SK-N-SH (cell line): ENCODE data around the gene LRCOL1. TPM values are rescaled to one million over a fixed set of nuclear protein-coding genes. Genes with fewer than 3 reads are reported as not detected.

Source experiments
- CTCF ChIA-PET: fragments of 300-600, 350-600 bp; formaldehyde crosslinking; extraction: SDS; loops from one replicate; lab custom pipeline; 2021; lab: Yijun Ruan, JAX
- POLR2A ChIA-PET: fragments of 350-600 bp; sonication (Branson Sonifier 250); formaldehyde crosslinking; extraction: SDS; loops from one replicate; lab custom pipeline; 2020; ENCODE audit warnings: antibody characterized with exemption, inconsistent platforms; lab: Yijun Ruan, JAX
- DNase-seq: peaks from one replicate; pipeline ENCODE4 v3.0.0; 2012
- H2AFZ ChIP-seq: fragments of 200-600 bp; sonication (generic); 2 replicates; pipeline ENCODE4 v1.8.1; 2016; ENCODE audit warnings: antibody characterized with exemption, mild to moderate bottlenecking, low read depth
- H3F3A ChIP-seq: fragments of 200-600 bp; sonication (generic); replicated peaks from 2 replicates; pipeline ENCODE3; 2016; ENCODE audit warnings: antibody characterized with exemption, mild to moderate bottlenecking; ENCODE audit not compliant: insufficient read depth
- H3K27ac ChIP-seq, 2 experiments: fragments of 200-500 bp in 1 of 2; fragments of 200-600 bp in 1 of 2; sonication (Bioruptor generic) in 1 of 2; sonication (generic), shearing (Covaris generic) in 1 of 2; 2 replicates each; pipeline versions ENCODE4 v1.5.1 to v1.6.1; 2014 to 2016; ENCODE audit warnings: low read depth in 2 of 2, inconsistent platforms in 1 of 2, low read length in 1 of 2, mild to moderate bottlenecking in 1 of 2, mixed read lengths in 1 of 2
- H3K27me3 ChIP-seq: fragments of 200-600 bp; sonication (generic), shearing (Covaris generic); 2 replicates; pipeline ENCODE4 v1.6.1; 2016; ENCODE audit warnings: mixed run types; ENCODE audit not compliant: insufficient read depth
- H3K36me3 ChIP-seq, 2 experiments: fragments of 200-500 bp in 1 of 2; fragments of 200-600 bp in 1 of 2; sonication (Bioruptor generic) in 1 of 2; sonication (generic) in 1 of 2; replicated peaks in 1 of 2; 2 replicates each; pipeline versions ENCODE3 to v1.5.1; 2014 to 2016; ENCODE audit warnings: low read length in 1 of 2, mild to moderate bottlenecking in 1 of 2; ENCODE audit not compliant: insufficient read depth in 2 of 2, control insufficient read depth in 1 of 2
- H3K4me1 ChIP-seq, 2 experiments: fragments of 200-500 bp in 1 of 2; fragments of 200-600 bp in 1 of 2; sonication (Bioruptor generic) in 1 of 2; sonication (generic), shearing (Covaris generic) in 1 of 2; 2 replicates each; pipeline versions ENCODE4 v1.5.1 to v1.6.1; 2014 to 2016; ENCODE audit warnings: low read depth in 1 of 2, low read length in 1 of 2, mixed run types in 1 of 2; ENCODE audit not compliant: insufficient read depth in 2 of 2, control insufficient read depth in 1 of 2
- H3K4me2 ChIP-seq: fragments of 200-600 bp; sonication (generic), shearing (Covaris generic); 2 replicates; pipeline ENCODE4 v1.6.1; 2017; ENCODE audit warnings: mixed run types
- H3K4me3 ChIP-seq, 2 experiments: fragments of 200-500 bp in 1 of 2; fragments of 200-600 bp in 1 of 2; sonication (Bioruptor generic) in 1 of 2; sonication (generic), shearing (Covaris generic) in 1 of 2; 2 replicates each; pipeline versions ENCODE4 v1.5.1 to v1.8.1; 2014 to 2016; ENCODE audit warnings: low read depth in 2 of 2, inconsistent platforms in 1 of 2, low read length in 1 of 2, mild to moderate bottlenecking in 1 of 2, mixed read lengths in 1 of 2, moderate library complexity in 1 of 2
- H3K79me2 ChIP-seq: fragments of 200-600 bp; sonication (generic); 2 replicates; pipeline ENCODE4 v1.8.1; 2017; ENCODE audit warnings: mild to moderate bottlenecking; ENCODE audit not compliant: insufficient read depth
- H3K9ac ChIP-seq: fragments of 200-600 bp; sonication (generic); 2 replicates; pipeline ENCODE4 v1.6.1; 2017; ENCODE audit warnings: mixed run types
- H3K9me2 ChIP-seq: fragments of 200-600 bp; sonication (generic); 2 replicates; pipeline ENCODE4 v1.6.1; 2017; ENCODE audit warnings: mixed run types
- H3K9me3 ChIP-seq: fragments of 200-600 bp; sonication (generic); 2 replicates; pipeline ENCODE4 v1.6.1; 2017; ENCODE audit warnings: mixed run types, mild to moderate bottlenecking, moderate library complexity
- H4K20me1 ChIP-seq: fragments of 200-600 bp; sonication (generic); 2 replicates; pipeline ENCODE4 v1.6.1; 2017; ENCODE audit warnings: mild to moderate bottlenecking, mixed run types; ENCODE audit not compliant: insufficient read depth
- CHD2 ChIP-seq: fragments of 150-350 bp; IDR thresholded peaks from 2 replicates; pipeline ENCODE4 v1.6.1; 2018; ENCODE audit warnings: low read length; ENCODE audit not compliant: partially characterized antibody
- EZH2phosphoT487 ChIP-seq: fragments of 200-600 bp; sonication (generic); IDR thresholded peaks from 2 replicates; pipeline ENCODE4 v1.6.1; 2017; ENCODE audit warnings: low read depth, mixed run types, mild to moderate bottlenecking, antibody characterized with exemption, moderate library complexity, borderline replicate concordance
- FOXJ3 ChIP-seq: sonication (generic); formaldehyde crosslinking; IDR thresholded peaks from 2 replicates; pipeline ENCODE4 v1.5.1; 2020; ENCODE audit warnings: mild to moderate bottlenecking, missing genetic modification reagents
- GABPA ChIP-seq: IDR thresholded peaks from 2 replicates; pipeline ENCODE4 v1.4.0; 2012; ENCODE audit warnings: low read depth, mild to moderate bottlenecking
- JUND ChIP-seq: IDR thresholded peaks from 2 replicates; pipeline ENCODE4 v1.4.0; 2012
- MEF2A ChIP-seq: IDR thresholded peaks from 2 replicates; pipeline ENCODE4 v1.4.0; 2012; ENCODE audit warnings: low read depth, borderline replicate concordance
- MXI1 ChIP-seq: IDR thresholded peaks from 2 replicates; pipeline ENCODE4 v1.6.1; 2012; ENCODE audit warnings: mild to moderate bottlenecking, low read depth, low read length, improper control_type of control experiment
- NFIC ChIP-seq: IDR thresholded peaks from 2 replicates; pipeline ENCODE4 v1.4.0; 2012; ENCODE audit warnings: borderline replicate concordance
- POLR2AphosphoS5 ChIP-seq: IDR thresholded peaks from 2 replicates; pipeline ENCODE4 v1.6.1; 2012; ENCODE audit warnings: low read depth, low read length
- RFX5 ChIP-seq: IDR thresholded peaks from 2 replicates; pipeline ENCODE4 v1.6.1; 2012; ENCODE audit warnings: mild to moderate bottlenecking, improper control_type of control experiment, low read length
- RXRA ChIP-seq: IDR thresholded peaks from 2 replicates; pipeline ENCODE4 v1.4.0; 2012; ENCODE audit warnings: low read depth, mild to moderate bottlenecking, borderline replicate concordance
- TAF1 ChIP-seq: IDR thresholded peaks from 2 replicates; pipeline ENCODE4 v1.6.1; 2012; ENCODE audit warnings: low read depth, mild to moderate bottlenecking, low read length, moderate library complexity, borderline replicate concordance
- TEAD4 ChIP-seq: IDR thresholded peaks from 2 replicates; pipeline ENCODE4 v1.4.0; 2012; ENCODE audit warnings: mild to moderate bottlenecking, borderline replicate concordance; ENCODE audit not compliant: insufficient read depth
- YY1 ChIP-seq: IDR thresholded peaks from 2 replicates; pipeline ENCODE4 v1.4.0; 2012; ENCODE audit warnings: low read depth, mild to moderate bottlenecking
- ZBTB33 ChIP-seq: IDR thresholded peaks from 2 replicates; pipeline ENCODE4 v1.4.0; 2012; ENCODE audit warnings: low read depth, borderline replicate concordance
- WGBS: methylation state at CpG from one replicate; pipeline ENCODE4 v1.1.6; 2017; ENCODE audit warnings: low lambda C conversion rate; 5-methylcytosine and 5-hydroxymethylcytosine counted together
- polyA plus RNA-seq, 3 experiments: library from polyadenylated mRNA; depleted of rRNA; stranded (reverse); fragments of >200 nt; gene quantifications; 2 replicates each; pipeline ENCODE4 v1.2.3, GENCODE V29; 2012
- TF ChIP-seq, protein P1 (sequence below): fragments of 150-350 bp; IDR thresholded peaks from 2 replicates; pipeline ENCODE4 v1.6.1; 2016; ENCODE audit warnings: mild to moderate bottlenecking, low read depth, low read length
- TF ChIP-seq, protein P2 (sequence below): fragments of 200-600 bp; sonication (generic); IDR thresholded peaks from 2 replicates; pipeline ENCODE4 v1.6.1; 2017; ENCODE audit warnings: antibody characterized with exemption, mild to moderate bottlenecking, moderate library complexity

Gene LRCOL1
- polyA plus RNA-seq, 1 of the 3 experiments (the other 2 are of a cell fraction): 1.1 TPM

DNA sequence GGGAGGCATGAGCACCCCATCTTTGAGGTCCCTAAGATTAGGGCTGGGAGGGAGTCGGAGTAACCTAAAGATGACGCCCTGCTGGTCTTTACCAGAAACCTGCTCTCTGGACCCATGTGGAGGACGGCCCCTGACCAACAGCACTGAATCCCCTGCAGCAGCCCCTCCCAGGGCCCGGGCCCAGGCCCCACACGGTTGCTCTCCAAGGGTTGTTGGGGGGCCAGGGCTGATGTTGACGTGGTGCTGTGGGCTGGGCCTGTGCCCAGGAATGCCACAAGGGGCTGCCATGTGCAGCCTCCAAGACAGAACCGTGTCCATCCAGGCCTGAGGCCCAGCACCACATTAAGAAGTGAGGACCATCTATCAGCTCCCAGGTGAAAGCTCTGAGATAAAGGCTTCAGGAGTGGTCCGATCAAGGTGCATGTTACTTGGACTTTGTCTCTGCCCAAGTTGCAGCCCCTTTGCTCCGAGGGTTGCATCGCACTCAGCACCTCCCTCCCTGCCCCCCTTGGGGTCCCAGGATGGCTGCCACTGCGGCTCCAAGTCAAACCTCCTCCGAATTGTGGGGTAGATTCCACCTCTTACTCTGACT lies 29.6 kb downstream of the LRCOL1 start:
- H2AFZ ChIP-seq: no peak overlapping the region
- DNase-seq: no peak
- no peaks in the 10 kb centered on the region for H3K27me3 ChIP-seq
- H3K9me3 ChIP-seq: no peaks in the 10 kb centered on the region
- peaks cover 0 to 33% of the 10 kb centered on the region in 2 experiments for H3K36me3 ChIP-seq
- no peaks in the 10 kb centered on the region for H3K9me2 ChIP-seq
- ChIA-PET CTCF (interaction anchor here (1.7 to 3.2 kb wide), 3 partner anchors 20 to 166 kb away, joined by 4 to 12 read pairs (median 7); no protein-coding TSS in a partner anchor), POLR2A (no interaction called here)
- no peaks in the 10 kb centered on the region for H3K4me1 ChIP-seq
- no peak overlapping the region for H3K4me3 ChIP-seq
- no peaks in the 10 kb centered on the region for H3K79me2 ChIP-seq
- H4K20me1 ChIP-seq: no peaks in the 10 kb centered on the region
- no peak overlapping the region for H3K27ac ChIP-seq
- H3K9ac ChIP-seq: no peak overlapping the region
- 99% methylated on average over 8 of the region's 12 CpGs for WGBS
- TF ChIP-seq, protein P1, sequence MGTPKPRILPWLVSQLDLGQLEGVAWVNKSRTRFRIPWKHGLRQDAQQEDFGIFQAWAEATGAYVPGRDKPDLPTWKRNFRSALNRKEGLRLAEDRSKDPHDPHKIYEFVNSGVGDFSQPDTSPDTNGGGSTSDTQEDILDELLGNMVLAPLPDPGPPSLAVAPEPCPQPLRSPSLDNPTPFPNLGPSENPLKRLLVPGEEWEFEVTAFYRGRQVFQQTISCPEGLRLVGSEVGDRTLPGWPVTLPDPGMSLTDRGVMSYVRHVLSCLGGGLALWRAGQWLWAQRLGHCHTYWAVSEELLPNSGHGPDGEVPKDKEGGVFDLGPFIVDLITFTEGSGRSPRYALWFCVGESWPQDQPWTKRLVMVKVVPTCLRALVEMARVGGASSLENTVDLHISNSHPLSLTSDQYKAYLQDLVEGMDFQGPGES: no peak
- TF ChIP-seq MEF2A (no peak), TAF1 (no peak), NFIC (no peak), JUND (no peak), RXRA (no peak), MXI1 (no peak)
- TF ChIP-seq, protein P2, sequence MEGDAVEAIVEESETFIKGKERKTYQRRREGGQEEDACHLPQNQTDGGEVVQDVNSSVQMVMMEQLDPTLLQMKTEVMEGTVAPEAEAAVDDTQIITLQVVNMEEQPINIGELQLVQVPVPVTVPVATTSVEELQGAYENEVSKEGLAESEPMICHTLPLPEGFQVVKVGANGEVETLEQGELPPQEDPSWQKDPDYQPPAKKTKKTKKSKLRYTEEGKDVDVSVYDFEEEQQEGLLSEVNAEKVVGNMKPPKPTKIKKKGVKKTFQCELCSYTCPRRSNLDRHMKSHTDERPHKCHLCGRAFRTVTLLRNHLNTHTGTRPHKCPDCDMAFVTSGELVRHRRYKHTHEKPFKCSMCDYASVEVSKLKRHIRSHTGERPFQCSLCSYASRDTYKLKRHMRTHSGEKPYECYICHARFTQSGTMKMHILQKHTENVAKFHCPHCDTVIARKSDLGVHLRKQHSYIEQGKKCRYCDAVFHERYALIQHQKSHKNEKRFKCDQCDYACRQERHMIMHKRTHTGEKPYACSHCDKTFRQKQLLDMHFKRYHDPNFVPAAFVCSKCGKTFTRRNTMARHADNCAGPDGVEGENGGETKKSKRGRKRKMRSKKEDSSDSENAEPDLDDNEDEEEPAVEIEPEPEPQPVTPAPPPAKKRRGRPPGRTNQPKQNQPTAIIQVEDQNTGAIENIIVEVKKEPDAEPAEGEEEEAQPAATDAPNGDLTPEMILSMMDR: no peak
- no peak overlapping the region for H3K4me2 ChIP-seq
- peaks cover 8% of the 10 kb centered on the region for H3F3A ChIP-seq

- H3K9me3 ChIP-seq: no peaks in the 10 kb centered on the region
- H3K4me1 ChIP-seq: no peaks in the 10 kb centered on the region
- WGBS: 95% methylated on average over 12 of the region's 12 CpGs
- peaks cover 8% of the 10 kb centered on the region for H3F3A ChIP-seq
- DNase-seq: no peak
- no peak overlapping the region for H3K27ac ChIP-seq
- no peak overlapping the region for H3K4me3 ChIP-seq
- H3K27me3 ChIP-seq: no peaks in the 10 kb centered on the region
- POLR2A ChIA-PET: no interaction called here
- H2AFZ ChIP-seq: no peak overlapping the region
- H3K36me3 ChIP-seq: peaks cover 0 to 37% of the 10 kb centered on the region in 2 experiments
- no peak overlapping the region for H3K4me2 ChIP-seq
- no peak overlapping the region for H3K9ac ChIP-seq
- no peaks in the 10 kb centered on the region for H3K9me2 ChIP-seq
- H3K79me2 ChIP-seq: no peaks in the 10 kb centered on the region
- H4K20me1 ChIP-seq: no peaks in the 10 kb centered on the region
- CTCF ChIA-PET: interaction anchor here (2.5 to 3.2 kb wide), 2 partner anchors 19 to 165 kb away, joined by 7 to 12 read pairs; no protein-coding TSS in a partner anchor
- TF ChIP-seq CHD2 (no peak), ZBTB33 (no peak), EZH2phosphoT487 (no peak), MXI1 (no peak), TEAD4 (no peak), POLR2AphosphoS5 (no peak), YY1 (no peak), TAF1 (no peak), RFX5 (no peak), GABPA (no peak), FOXJ3 (CRISPR knock-in tag) (no peak)
- TF ChIP-seq, protein P2: no peak
These were observed 30.6 kb downstream of the LRCOL1 start for GRCh38 chr12:132579744-132580143.
